ENCODE measurements around the gene TPST2.
A peak's percentile ranks its signal among the peaks of the same experiment; 100 is the strongest.
"Not testable (repeated sequence)": the region's sequence is repeated elsewhere in the genome, so short reads cannot be mapped to it uniquely, and the experiment has no call there.

Gene TPST2

GRCh38 chr22:26615149-26615548, 25.2 kb upstream of the TPST2 start:
- H3K4me3 Mint-ChIP-seq: no peak overlapping the region
- no peaks in the 10 kb centered on the region for H3K9me3 Mint-ChIP-seq
- DNase-seq: no peak
- peaks cover 31% of the 10 kb centered on the region for H3K27me3 Mint-ChIP-seq (ENCODE audit: low read depth, poor library complexity)
- no peak overlapping the region for H3K27ac Mint-ChIP-seq
- peaks cover 33% of the 10 kb centered on the region for H3K4me1 Mint-ChIP-seq
- H3K36me3 Mint-ChIP-seq (ENCODE audit: low read depth): no peaks in the 10 kb centered on the region
- no peak for TF ChIP-seq CTCF (IDR thresholded peaks at IDR 0.05)

GRCh38 chr22:26614322-26614721, 24.4 kb upstream of the TPST2 start:
- Mint-ChIP-seq H3K27me3 (ENCODE audit: low read depth, poor library complexity) (peaks cover 32% of the 10 kb centered on the region), H3K4me3 (peak overlapping the region; percentile 52), H3K9me3 (no peaks in the 10 kb centered on the region), H3K27ac (no peak overlapping the region), H3K4me1 (peaks cover 33% of the 10 kb centered on the region), H3K36me3 (ENCODE audit: low read depth) (no peaks in the 10 kb centered on the region)
- TF ChIP-seq CTCF (IDR thresholded peaks at IDR 0.05): no peak
- DNase-seq: no peak

- not testable (repeated sequence) for H3K4me3 Mint-ChIP-seq
- H3K4me1 Mint-ChIP-seq: peaks cover 33% of the 10 kb centered on the region
- H3K27me3 Mint-ChIP-seq (ENCODE audit: low read depth, poor library complexity): peaks cover 34% of the 10 kb centered on the region
These were observed 23.8 kb upstream of the TPST2 start for GRCh38 chr22:26613753-26614152.

GRCh38 chr22:26612652-26613051, 22.7 kb upstream of the TPST2 start:
- no peaks in the 10 kb centered on the region for H3K9me3 Mint-ChIP-seq
- H3K36me3 Mint-ChIP-seq (ENCODE audit: low read depth): no peaks in the 10 kb centered on the region
- no peak overlapping the region for H3K4me3 Mint-ChIP-seq
- H3K27ac Mint-ChIP-seq: no peak overlapping the region
- H3K4me1 Mint-ChIP-seq: peaks cover 30% of the 10 kb centered on the region
- no peak for TF ChIP-seq CTCF (IDR thresholded peaks at IDR 0.05)
- H3K27me3 Mint-ChIP-seq (ENCODE audit: low read depth, poor library complexity): peaks cover 34% of the 10 kb centered on the region
- no peak for DNase-seq

More at GRCh38 chr22:26613753-26614152, 23.8 kb upstream of the TPST2 start:
- H3K27ac Mint-ChIP-seq; H3K9me3 Mint-ChIP-seq; H3K36me3 Mint-ChIP-seq (ENCODE audit: low read depth); DNase-seq: not testable (repeated sequence)

- no peaks in the 10 kb centered on the region for H3K9me3 Mint-ChIP-seq
- H3K27me3 Mint-ChIP-seq (ENCODE audit: low read depth, poor library complexity): peaks cover 29% of the 10 kb centered on the region
- H3K4me3 Mint-ChIP-seq: no peak overlapping the region
- no peaks in the 10 kb centered on the region for H3K36me3 Mint-ChIP-seq (ENCODE audit: low read depth)
- no peak overlapping the region for H3K27ac Mint-ChIP-seq
- no peak for DNase-seq
- no peak for TF ChIP-seq CTCF (IDR thresholded peaks at IDR 0.05)
- peaks cover 13% of the 10 kb centered on the region for H3K4me1 Mint-ChIP-seq
These were observed 21.1 kb upstream of the TPST2 start for GRCh38 chr22:26610996-26611395.

GRCh38 chr22:26610072-26610958, 20.4 kb upstream of the TPST2 start:
- Mint-ChIP-seq H3K9me3 (no peaks in the 10 kb centered on the region), H3K27ac (peak overlapping the region; percentile 26), H3K4me3 (no peak overlapping the region), H3K27me3 (ENCODE audit: low read depth, poor library complexity) (peaks cover 29% of the 10 kb centered on the region), H3K4me1 (peaks cover 9% of the 10 kb centered on the region), H3K36me3 (ENCODE audit: low read depth) (no peaks in the 10 kb centered on the region)
- no peak for TF ChIP-seq CTCF (IDR thresholded peaks at IDR 0.05)
- no peak for DNase-seq
